HCT116 (cell line): ENCODE measurements around the gene SKI. TPM values are rescaled to one million over a fixed set of nuclear protein-coding genes. Genes with fewer than 3 reads are reported as not detected.

ENCODE experiments used
- ATAC-seq: fragments of 200-7000 bp; cut with Tn5 transposase; 2 replicates; pipeline ENCODE4 v1.9.1; 2020; ENCODE audit warnings: mild to moderate bottlenecking, moderate library complexity
- BruUV-seq: library from RNA; stranded (reverse); fragments of 400-500 nt; replicated peaks from 2 replicates; lab custom pipeline; 2021; lab: Mats Ljungman, UMichigan
- CTCF ChIA-PET: fragments of 300-600 bp; sonication (Branson Sonifier 250); formaldehyde crosslinking; loops from one replicate; lab custom pipeline; 2021; ENCODE audit warnings: antibody characterized with exemption; lab: Charles Lee
- POLR2A ChIA-PET: fragments of 300-600, 350-600 bp; sonication (Branson Sonifier 250); formaldehyde crosslinking; loops from one replicate; lab custom pipeline; 2021; ENCODE audit warnings: antibody characterized with exemption; lab: Charles Lee
- RAD21 ChIA-PET, 2 experiments: fragments of 300-600 bp; sonication (Branson Sonifier 250); formaldehyde crosslinking; loops; one replicate each; lab custom pipeline; 2023; ENCODE audit warnings: low total read pairs in 2 of 2; ENCODE audit not compliant: uncharacterized antibody in 2 of 2, unreplicated experiment in 2 of 2, low non-redundant PET in 1 of 2; lab: Charles Lee
- DNase-seq: peaks from one replicate; pipeline ENCODE4 v3.0.0-alpha.2; 2010; ENCODE audit warnings: low read depth, low spot score
- H2AFZ ChIP-seq: fragments of 200-600 bp; shearing (Covaris generic), sonication (generic); 2 replicates; pipeline ENCODE4 v1.6.1; 2017; ENCODE audit warnings: low read depth, mixed run types, mixed read lengths, antibody characterized with exemption, low read length; ENCODE audit not compliant: poor library complexity, severe bottlenecking
- H3K27ac ChIP-seq: 2 replicates; pipeline ENCODE4 v1.5.1; 2012; ENCODE audit warnings: low read depth, low read length
- H3K27me3 ChIP-seq: fragments of 200-600 bp; sonication (generic); 2 replicates; pipeline ENCODE4 v1.6.1; 2016; ENCODE audit warnings: mixed run types, low read length, mixed read lengths; ENCODE audit not compliant: insufficient read depth
- H3K36me3 ChIP-seq, 2 experiments: fragments of 200-500 bp in 1 of 2; fragments of 200-600 bp in 1 of 2; sonication (Bioruptor generic) in 1 of 2; sonication (generic) in 1 of 2; 2 replicates each; pipeline versions ENCODE4 v1.5.1 to v1.6.1; 2014 to 2016; ENCODE audit warnings: low read length in 2 of 2, inconsistent platforms in 1 of 2, mixed read lengths in 1 of 2, mixed run types in 1 of 2; ENCODE audit not compliant: insufficient read depth in 2 of 2, control insufficient read depth in 1 of 2
- H3K4me1 ChIP-seq, 2 experiments: fragments of 200-600 bp in 1 of 2; sonication (generic) in 1 of 2; 2 replicates each; pipeline versions ENCODE4 v1.5.1 to v1.6.1; 2012 to 2017; ENCODE audit warnings: low read length in 2 of 2, inconsistent platforms in 1 of 2, mild to moderate bottlenecking in 1 of 2, mixed read lengths in 1 of 2, mixed run types in 1 of 2, moderate library complexity in 1 of 2; ENCODE audit not compliant: insufficient read depth in 2 of 2, control insufficient read depth in 1 of 2
- H3K4me2 ChIP-seq: fragments of 200-600 bp; sonication (generic); 2 replicates; pipeline ENCODE4 v1.6.1; 2017; ENCODE audit warnings: mixed run types, low read length, mixed read lengths
- H3K4me3 ChIP-seq, 2 experiments: fragments of 200-600 bp in 1 of 2; sonication (generic) in 1 of 2; replicated peaks in 1 of 2; 2 replicates each; pipeline ENCODE4 v1.5.1; 2011 to 2016; ENCODE audit warnings: low read length in 2 of 2, control low read depth in 1 of 2, low read depth in 1 of 2, mild to moderate bottlenecking in 1 of 2, mixed read lengths in 1 of 2, mixed run types in 1 of 2
- H3K79me2 ChIP-seq: fragments of 200-600 bp; sonication (generic); 2 replicates; pipeline ENCODE4 v1.6.1; 2017; ENCODE audit warnings: mild to moderate bottlenecking, mixed run types, low read length, moderate library complexity, mixed read lengths; ENCODE audit not compliant: insufficient read depth
- H3K9ac ChIP-seq: fragments of 200-600 bp; sonication (generic); 2 replicates; pipeline ENCODE4 v1.6.1; 2016; ENCODE audit warnings: low read length, mixed read lengths
- H3K9me2 ChIP-seq: fragments of 200-600 bp; sonication (generic), shearing (Covaris generic); 2 replicates; pipeline ENCODE4 v1.6.1; 2017; ENCODE audit warnings: mixed run types, mild to moderate bottlenecking, moderate library complexity; ENCODE audit not compliant: insufficient read depth
- H3K9me3 ChIP-seq, 2 experiments: fragments of 200-500 bp in 1 of 2; fragments of 200-600 bp in 1 of 2; sonication (Bioruptor generic) in 1 of 2; sonication (generic) in 1 of 2; 2 replicates each; pipeline ENCODE4 v1.6.1; 2014 to 2017; ENCODE audit warnings: low read length in 2 of 2, mixed read lengths in 2 of 2, inconsistent platforms in 1 of 2, low read depth in 1 of 2, mild to moderate bottlenecking in 1 of 2, mixed run types in 1 of 2, moderate library complexity in 1 of 2; ENCODE audit not compliant: control insufficient read depth in 1 of 2, insufficient read depth in 1 of 2
- H4K20me1 ChIP-seq: fragments of 200-600 bp; sonication (generic), shearing (Covaris generic); 2 replicates; pipeline ENCODE4 v1.6.1; 2017; ENCODE audit warnings: mixed run types, mild to moderate bottlenecking, moderate library complexity; ENCODE audit not compliant: insufficient read depth
- CBX3 ChIP-seq: IDR thresholded peaks from 2 replicates; pipeline ENCODE4 v1.6.1; 2012; ENCODE audit warnings: low read depth
- CEBPB ChIP-seq: IDR thresholded peaks from 2 replicates; pipeline ENCODE4 v1.6.1; 2012; ENCODE audit warnings: low read depth
- EGR1 ChIP-seq: IDR thresholded peaks from 2 replicates; pipeline ENCODE4 v1.6.1; 2012; ENCODE audit warnings: low read depth
- EZH2 ChIP-seq: fragments of 200-600 bp; sonication (generic); IDR thresholded peaks from 2 replicates; pipeline ENCODE4 v1.6.1; 2017; ENCODE audit warnings: antibody characterized with exemption, mixed run types
- EZH2phosphoT487 ChIP-seq: fragments of 200-600 bp; IDR thresholded peaks from 2 replicates; pipeline ENCODE4 v1.6.1; 2018; ENCODE audit warnings: antibody characterized with exemption, borderline replicate concordance
- FOSL1 ChIP-seq: IDR thresholded peaks from 2 replicates; pipeline ENCODE4 v1.6.1; 2012; ENCODE audit warnings: low read depth
- JUND ChIP-seq: IDR thresholded peaks from 2 replicates; pipeline ENCODE4 v1.6.1; 2012
- SP1 ChIP-seq: IDR thresholded peaks from 2 replicates; pipeline ENCODE4 v1.6.1; 2012; ENCODE audit warnings: low read depth
- SRF ChIP-seq: IDR thresholded peaks from 2 replicates; pipeline ENCODE4 v1.6.1; 2012; ENCODE audit warnings: low read depth
- YY1 ChIP-seq: IDR thresholded peaks from 2 replicates; pipeline ENCODE4 v1.6.1; 2011; ENCODE audit warnings: low read length, low read depth, moderate library complexity, mild to moderate bottlenecking; ENCODE audit not compliant: insufficient replicate concordance; ENCODE audit errors: extremely low read depth
- ZFX ChIP-seq: fragments of 450-650 bp; IDR thresholded peaks from 2 replicates; pipeline ENCODE4 v1.6.1; 2017
- intact Hi-C: fragments of 100-400 bp; cut with micrococcal nuclease; formaldehyde crosslinking; loops from 2 replicates; pipeline ENCODE4 v1.10.0; 2022
- total RNA-seq: library from RNA; stranded (reverse); gene quantifications from one replicate; pipeline ENCODE4 v1.2.1, GENCODE V29; 2021; ENCODE audit not compliant: unreplicated experiment
- TF ChIP-seq, protein P1 (sequence below): IDR thresholded peaks from 2 replicates; pipeline ENCODE4 v1.6.1; 2011; ENCODE audit warnings: mild to moderate bottlenecking, low read length, moderate library complexity; ENCODE audit not compliant: insufficient replicate concordance; ENCODE audit errors: extremely low read depth
- TF ChIP-seq, protein P2 (sequence below): IDR thresholded peaks from 2 replicates; pipeline ENCODE4 v1.6.1; 2012

The SKI gene
- total RNA-seq, 1 experiment from 2014 or later: 56.2 TPM

DNA sequence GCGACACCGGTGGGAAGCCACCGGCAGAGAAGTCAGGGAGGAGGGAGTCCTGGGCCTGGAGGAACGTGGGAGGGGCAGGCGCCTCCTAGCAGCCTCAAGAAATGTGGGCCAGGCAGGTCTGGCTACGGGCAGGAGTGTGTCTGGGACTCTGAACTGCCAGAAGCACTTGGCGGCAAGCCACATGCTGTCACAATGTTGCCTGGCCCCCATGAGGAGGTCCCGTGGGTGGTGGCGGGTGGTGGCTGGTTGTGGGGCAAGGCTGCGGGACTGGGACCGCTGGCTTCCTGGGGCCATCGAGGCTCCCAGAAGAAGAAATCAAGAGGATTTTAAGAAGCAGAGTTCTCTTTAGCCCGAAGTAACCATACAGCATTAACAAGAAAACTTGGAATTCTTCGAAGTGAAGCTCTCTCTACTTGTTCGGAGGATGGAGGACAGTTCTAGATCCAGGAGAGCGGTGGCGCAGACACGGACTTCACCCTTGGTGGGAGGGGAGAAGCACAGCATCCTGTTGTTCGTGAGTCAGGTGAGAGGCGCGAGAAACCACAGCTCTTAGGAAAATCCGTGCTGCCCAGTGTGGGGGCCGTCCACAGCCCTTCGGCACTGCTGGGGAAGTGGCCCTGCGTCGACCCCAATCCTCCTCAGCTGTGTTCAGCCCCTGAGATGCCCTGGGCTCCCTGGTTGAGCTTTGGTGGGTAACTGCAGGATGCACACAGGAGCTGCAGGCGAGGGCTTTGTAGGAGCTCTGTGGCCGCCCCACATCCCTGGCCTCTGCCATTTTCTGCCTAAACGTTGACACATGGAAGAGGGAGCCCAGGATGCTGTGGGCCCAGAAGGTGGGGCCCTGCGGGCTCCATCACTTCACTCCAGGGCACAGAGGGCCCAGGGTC is 12.4 kb downstream of the SKI start:
- Histone ChIP-seq H3K27me3 (no peaks in the 10 kb centered on the region), H3K4me2 (no peak overlapping the region), H3K4me3 (no peak overlapping the region), H3K27ac (no peak overlapping the region), H4K20me1 (peaks cover 5% of the 10 kb centered on the region; the same call in 1 of the 2 replicates), H3K9ac (no peak overlapping the region), H2AFZ (no peak overlapping the region)
- POLR2A ChIA-PET: no interaction called here
- RAD21 ChIA-PET: no interaction called here
- no peak for DNase-seq
- intact Hi-C loops: no loop called here
- no peak for TF ChIP-seq ZFX
- no peak for TF ChIP-seq FOSL1
- TF ChIP-seq CBX3: no peak
- no peak for TF ChIP-seq CEBPB
- TF ChIP-seq SP1: no peak
- TF ChIP-seq EZH2phosphoT487: no peak
- no peak for TF ChIP-seq JUND
- TF ChIP-seq YY1: no peak
- TF ChIP-seq EZH2: no peak
- TF ChIP-seq, all 23 proteins: peak for 0
- BruUV-seq: no TSS peak
- no peak for ATAC-seq
- no peaks in the 10 kb centered on the region for H3K4me1 ChIP-seq
- H3K36me3 ChIP-seq: peaks cover 0 to 8% of the 10 kb centered on the region in 2 experiments; a peak in 2 of 4 replicates
- no peaks in the 10 kb centered on the region for H3K9me2 ChIP-seq
- H3K79me2 ChIP-seq: peaks cover 98% of the 10 kb centered on the region
- CTCF ChIA-PET: no interaction called here
- H3K9me3 ChIP-seq: no peaks in the 10 kb centered on the region

DNA sequence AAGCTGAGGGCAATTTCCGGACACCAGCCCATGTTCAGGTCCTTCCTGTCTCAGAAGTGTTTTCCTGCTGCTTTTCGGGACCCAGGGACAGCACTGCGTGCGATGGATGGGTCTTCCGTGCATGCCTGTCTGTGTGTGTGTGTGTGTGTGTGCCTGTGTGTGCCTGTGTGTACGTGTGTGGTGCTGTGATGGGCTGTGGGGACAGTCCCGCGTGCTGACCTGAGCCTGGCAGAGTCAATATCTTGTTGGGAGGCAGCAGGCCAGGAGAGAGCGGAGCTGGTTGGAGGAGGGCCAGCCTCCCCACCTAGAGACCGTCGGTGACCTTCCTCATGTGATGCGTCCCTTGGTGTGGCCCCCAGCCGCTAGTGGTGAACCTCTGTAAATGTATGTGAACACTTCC is 13.7 kb downstream of the SKI start:
- no peaks in the 10 kb centered on the region for H3K9me3 ChIP-seq
- H3K27ac ChIP-seq: no peak overlapping the region
- peaks cover 0 to 6% of the 10 kb centered on the region in 2 experiments; a peak in 2 of 4 replicates for H3K36me3 ChIP-seq
- peaks cover 98% of the 10 kb centered on the region for H3K79me2 ChIP-seq
- no peaks in the 10 kb centered on the region for H3K27me3 ChIP-seq
- ATAC-seq (no peak), DNase-seq (no peak)
- H3K4me1 ChIP-seq: peaks cover 0 to 6% of the 10 kb centered on the region in 2 experiments; a peak in 1 of 4 replicates
- no peak overlapping the region for H3K4me2 ChIP-seq
- ChIA-PET CTCF (no interaction called here), RAD21 (no interaction called here)
- BruUV-seq: no TSS peak
- TF ChIP-seq CBX3: no peak
- no peak for TF ChIP-seq FOSL1
- TF ChIP-seq, protein P1, sequence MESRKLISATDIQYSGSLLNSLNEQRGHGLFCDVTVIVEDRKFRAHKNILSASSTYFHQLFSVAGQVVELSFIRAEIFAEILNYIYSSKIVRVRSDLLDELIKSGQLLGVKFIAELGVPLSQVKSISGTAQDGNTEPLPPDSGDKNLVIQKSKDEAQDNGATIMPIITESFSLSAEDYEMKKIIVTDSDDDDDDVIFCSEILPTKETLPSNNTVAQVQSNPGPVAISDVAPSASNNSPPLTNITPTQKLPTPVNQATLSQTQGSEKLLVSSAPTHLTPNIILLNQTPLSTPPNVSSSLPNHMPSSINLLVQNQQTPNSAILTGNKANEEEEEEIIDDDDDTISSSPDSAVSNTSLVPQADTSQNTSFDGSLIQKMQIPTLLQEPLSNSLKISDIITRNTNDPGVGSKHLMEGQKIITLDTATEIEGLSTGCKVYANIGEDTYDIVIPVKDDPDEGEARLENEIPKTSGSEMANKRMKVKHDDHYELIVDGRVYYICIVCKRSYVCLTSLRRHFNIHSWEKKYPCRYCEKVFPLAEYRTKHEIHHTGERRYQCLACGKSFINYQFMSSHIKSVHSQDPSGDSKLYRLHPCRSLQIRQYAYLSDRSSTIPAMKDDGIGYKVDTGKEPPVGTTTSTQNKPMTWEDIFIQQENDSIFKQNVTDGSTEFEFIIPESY: no peak
- TF ChIP-seq JUND: no peak
- TF ChIP-seq SRF: no peak
- TF ChIP-seq, protein P2, sequence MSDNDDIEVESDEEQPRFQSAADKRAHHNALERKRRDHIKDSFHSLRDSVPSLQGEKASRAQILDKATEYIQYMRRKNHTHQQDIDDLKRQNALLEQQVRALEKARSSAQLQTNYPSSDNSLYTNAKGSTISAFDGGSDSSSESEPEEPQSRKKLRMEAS: no peak
- no peak for TF ChIP-seq EZH2phosphoT487
- TF ChIP-seq EGR1: no peak
- TF ChIP-seq, all 23 proteins: peak for 0
- intact Hi-C loops: no loop called here
- no peak overlapping the region for H3K9ac ChIP-seq
- no peak overlapping the region for H3K4me3 ChIP-seq
- peaks cover 7% of the 10 kb centered on the region; the same call in 1 of the 2 replicates for H4K20me1 ChIP-seq
- H2AFZ ChIP-seq: no peak overlapping the region
- POLR2A ChIA-PET: interaction anchor here (0.6 kb wide), 1 partner anchor 36 kb away, joined by 3 read pairs; no protein-coding TSS in a partner anchor
- no peaks in the 10 kb centered on the region for H3K9me2 ChIP-seq
